Spleen (tissue), 7 donors: ENCODE measurements around the gene ADARB2.

Experiments
- CTCF ChIP-seq, 11 experiments: fragments of 200-600 bp in 7 of 11; fragments of 450-650 bp in 4 of 11; sonication (generic) in 4 of 11; IDR thresholded peaks in 8 of 11; conservative IDR thresholded peaks in 3 of 11; 1 replicate in 7 of 11; 2 replicates in 4 of 11; pipeline versions ENCODE4 v1.4.0 to v1.8.0; 2016 to 2021; ENCODE audit warnings: antibody characterized with exemption in 11 of 11, inconsistent platforms in 4 of 11, mild to moderate bottlenecking in 1 of 11
- POLR2A ChIP-seq, 3 donors: fragments of 450-650 bp; IDR thresholded peaks; one replicate each; pipeline ENCODE4 v1.5.1; 2017; ENCODE audit warnings: antibody characterized with exemption in 3 of 3, mild to moderate bottlenecking in 1 of 3
- donor health status: DM: no; HTN: no; CAD: no; lungs with moderate emphysema.
- donor health status: DM: no; HTN: no; CAD: no.
- donor health status: DM: no; HTN: no; CAD: no.

- no peak for TF ChIP-seq CTCF (IDR thresholded peaks at IDR 0.05 in 8 of 11, conservative IDR thresholded peaks at IDR 0.05 in 3 of 11)
- no peak for TF ChIP-seq POLR2A (IDR thresholded peaks at IDR 0.05)
Observed at GRCh38 chr10:1214071-1214675, 523.2 kb downstream of the ADARB2 start.
